Neural cell (in vitro differentiated cells): Measurements from ENCODE around the gene TBATA. TPM values are rescaled to one million over a fixed set of nuclear protein-coding genes. Genes with fewer than 3 reads are reported as not detected.

ENCODE experiments used
- H2AFZ ChIP-seq: fragments of 200-600, 300-800 bp; sonication (generic), shearing (Covaris generic); 2 replicates; pipeline ENCODE4 v1.6.0; 2014; ENCODE audit warnings: low read depth, mild to moderate bottlenecking, antibody characterized with exemption, low read length, moderate library complexity
- H3F3A ChIP-seq: fragments of 200-600 bp; shearing (Covaris generic); 2 replicates; pipeline ENCODE4 v1.6.1; 2016; ENCODE audit warnings: mild to moderate bottlenecking, moderate library complexity, mixed read lengths, antibody characterized with exemption, low read length; ENCODE audit not compliant: insufficient read depth, poor library complexity, severe bottlenecking
- H3K27ac ChIP-seq: fragments of 200-600, 300-800 bp; sonication (generic), shearing (Covaris generic); 2 replicates; pipeline ENCODE4 v1.5.1; 2014; ENCODE audit warnings: mild to moderate bottlenecking, low read length, moderate library complexity
- H3K27me3 ChIP-seq: fragments of 300-800, 200-600 bp; sonication (generic), shearing (Covaris generic); 2 replicates; pipeline ENCODE4 v1.6.0; 2014; ENCODE audit warnings: mild to moderate bottlenecking, low read depth, low read length, moderate library complexity; ENCODE audit not compliant: insufficient read depth
- H3K36me3 ChIP-seq: fragments of 300-800, 200-600 bp; sonication (generic), shearing (Covaris generic); 2 replicates; pipeline ENCODE4 v1.5.1; 2014; ENCODE audit warnings: mild to moderate bottlenecking, antibody characterized with exemption, low read length, moderate library complexity; ENCODE audit not compliant: insufficient read depth
- H3K4me2 ChIP-seq: fragments of 300-800, 200-600 bp; sonication (generic), shearing (Covaris generic); 2 replicates; pipeline ENCODE4 v1.6.0; 2014; ENCODE audit warnings: mild to moderate bottlenecking, low read length
- H3K4me3 ChIP-seq: fragments of 300-800, 200-600 bp; sonication (generic), shearing (Covaris generic); 2 replicates; pipeline ENCODE4 v1.5.1; 2014; ENCODE audit warnings: mild to moderate bottlenecking, low read length, moderate library complexity
- H3K79me2 ChIP-seq: fragments of 200-600 bp; shearing (Covaris generic); replicated peaks from 2 replicates; pipeline ENCODE4 v1.6.0; 2014; ENCODE audit warnings: mild to moderate bottlenecking, low read length, moderate library complexity; ENCODE audit not compliant: insufficient read depth
- H3K9ac ChIP-seq: fragments of 300-800, 200-600 bp; sonication (generic), shearing (Covaris generic); 2 replicates; pipeline ENCODE4 v1.6.1; 2016; ENCODE audit warnings: mild to moderate bottlenecking, low read length, mixed read lengths
- H3K9me2 ChIP-seq: fragments of 200-600 bp; shearing (Covaris generic); 2 replicates; pipeline ENCODE4 v1.6.1; 2016; ENCODE audit warnings: mild to moderate bottlenecking, low read length, mixed read lengths; ENCODE audit not compliant: insufficient read depth
- H3K9me3 ChIP-seq: fragments of 200-600, 300-800 bp; sonication (generic), shearing (Covaris generic); 2 replicates; pipeline ENCODE4 v1.6.1; 2016; ENCODE audit warnings: mild to moderate bottlenecking, mixed run types, low read length, moderate library complexity, mixed read lengths
- H4K20me1 ChIP-seq: fragments of 200-600 bp; shearing (Covaris generic); 2 replicates; pipeline ENCODE4 v1.6.1; 2016; ENCODE audit warnings: mild to moderate bottlenecking, mixed run types; ENCODE audit not compliant: insufficient read depth
- EP300 ChIP-seq: fragments of 450-650 bp; conservative IDR thresholded peaks from 2 replicates; pipeline ENCODE4 v1.6.1; 2014; ENCODE audit warnings: antibody characterized with exemption, mild to moderate bottlenecking, moderate library complexity; ENCODE audit not compliant: poor library complexity, severe bottlenecking
- EZH2 ChIP-seq: fragments of 200-600, 300-800 bp; shearing (Covaris generic), sonication (generic); IDR thresholded peaks from 2 replicates; pipeline ENCODE4 v1.6.1; 2014; ENCODE audit warnings: antibody characterized with exemption, low read length, borderline replicate concordance, mild to moderate bottlenecking; ENCODE audit not compliant: insufficient read depth, poor library complexity, severe bottlenecking
- MXI1 ChIP-seq: fragments of 450-650 bp; conservative IDR thresholded peaks from 2 replicates; pipeline ENCODE4 v1.6.1; 2014; ENCODE audit warnings: antibody characterized with exemption, mild to moderate bottlenecking; ENCODE audit not compliant: poor library complexity, severe bottlenecking
- POLR2AphosphoS5 ChIP-seq: IDR thresholded peaks from 2 replicates; pipeline ENCODE4 v1.6.1; 2012
- RAD21 ChIP-seq: fragments of 450-650 bp; conservative IDR thresholded peaks from 2 replicates; pipeline ENCODE4 v1.6.1; 2014; ENCODE audit warnings: antibody characterized with exemption, mild to moderate bottlenecking, moderate library complexity
- SMC3 ChIP-seq: fragments of 450-650 bp; conservative IDR thresholded peaks from 2 replicates; pipeline ENCODE4 v1.6.1; 2014; ENCODE audit warnings: antibody characterized with exemption, mild to moderate bottlenecking, moderate library complexity; ENCODE audit not compliant: poor library complexity
- TAF1 ChIP-seq: IDR thresholded peaks from 2 replicates; pipeline ENCODE4 v1.6.1; 2012; ENCODE audit warnings: low read depth
- polyA plus RNA-seq: library from polyadenylated mRNA; depleted of rRNA; stranded (reverse); fragments of >200 nt; gene quantifications from 2 replicates; pipeline ENCODE4 v1.2.3, GENCODE V29; 2014
- TF ChIP-seq, protein P1 (sequence below): fragments of 450-650 bp; IDR thresholded peaks from 2 replicates; pipeline ENCODE4 v1.5.1; 2014; ENCODE audit warnings: antibody characterized with exemption, mild to moderate bottlenecking, moderate library complexity; ENCODE audit not compliant: poor library complexity, severe bottlenecking
- TF ChIP-seq, protein P2 (sequence below): IDR thresholded peaks from 2 replicates; pipeline ENCODE4 v1.6.1; 2012; ENCODE audit warnings: borderline replicate concordance

Gene TBATA
- polyA plus RNA-seq, 1 donor from 2014 or later = not detected

DNA sequence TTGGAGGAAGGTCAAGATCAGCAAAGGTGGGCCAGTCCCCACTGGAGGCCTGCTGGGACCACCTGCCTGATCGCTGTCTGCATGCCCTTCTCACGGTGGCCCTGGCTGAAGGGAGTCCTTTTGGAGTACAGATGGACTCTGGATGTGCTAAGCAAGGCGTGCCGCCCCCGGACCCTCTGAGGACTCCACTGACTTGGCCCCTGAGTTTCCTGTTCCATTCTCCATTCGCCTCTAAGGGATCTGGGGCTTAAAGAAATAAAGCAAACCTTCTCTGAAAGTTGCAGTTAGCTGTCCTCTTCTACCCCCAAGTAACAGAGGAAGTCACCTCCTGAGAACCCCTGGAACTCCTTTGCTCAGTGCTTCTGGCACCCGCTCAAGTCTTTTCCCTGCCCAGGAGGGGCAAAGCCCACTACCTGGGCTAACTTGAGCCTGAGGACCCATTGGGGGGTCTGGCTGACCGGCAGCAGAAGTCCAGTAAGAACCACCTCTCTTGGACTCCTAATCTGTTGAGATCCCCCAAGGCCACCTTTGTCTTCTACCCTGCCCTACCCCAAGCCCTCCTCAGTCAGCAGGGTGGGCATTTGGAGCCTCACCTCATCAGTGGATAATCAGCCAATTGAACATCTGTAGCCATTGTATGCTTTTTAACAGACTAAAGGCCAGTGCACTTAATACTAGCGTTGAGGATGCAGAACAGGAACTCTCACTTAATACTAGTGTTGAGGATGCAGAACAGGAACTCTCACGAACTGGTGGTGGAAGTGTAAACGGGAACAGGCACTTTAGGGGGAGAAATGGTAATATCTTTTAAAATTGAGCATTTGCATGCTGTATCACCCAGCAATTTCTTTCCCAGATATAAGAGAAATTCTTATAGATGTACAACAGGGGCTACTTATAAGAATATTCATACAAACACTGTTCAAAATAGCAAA is 2.2 kb downstream of the TBATA start:
- H3K27me3 ChIP-seq = no peaks in the 10 kb centered on the region
- H3K4me2 ChIP-seq = no peak overlapping the region
- TF ChIP-seq EP300 (no peak), RAD21 (no peak), MXI1 (no peak), TAF1 (no peak), POLR2AphosphoS5 (no peak), SMC3 (no peak), EZH2 (no peak)
- TF ChIP-seq, protein P1, sequence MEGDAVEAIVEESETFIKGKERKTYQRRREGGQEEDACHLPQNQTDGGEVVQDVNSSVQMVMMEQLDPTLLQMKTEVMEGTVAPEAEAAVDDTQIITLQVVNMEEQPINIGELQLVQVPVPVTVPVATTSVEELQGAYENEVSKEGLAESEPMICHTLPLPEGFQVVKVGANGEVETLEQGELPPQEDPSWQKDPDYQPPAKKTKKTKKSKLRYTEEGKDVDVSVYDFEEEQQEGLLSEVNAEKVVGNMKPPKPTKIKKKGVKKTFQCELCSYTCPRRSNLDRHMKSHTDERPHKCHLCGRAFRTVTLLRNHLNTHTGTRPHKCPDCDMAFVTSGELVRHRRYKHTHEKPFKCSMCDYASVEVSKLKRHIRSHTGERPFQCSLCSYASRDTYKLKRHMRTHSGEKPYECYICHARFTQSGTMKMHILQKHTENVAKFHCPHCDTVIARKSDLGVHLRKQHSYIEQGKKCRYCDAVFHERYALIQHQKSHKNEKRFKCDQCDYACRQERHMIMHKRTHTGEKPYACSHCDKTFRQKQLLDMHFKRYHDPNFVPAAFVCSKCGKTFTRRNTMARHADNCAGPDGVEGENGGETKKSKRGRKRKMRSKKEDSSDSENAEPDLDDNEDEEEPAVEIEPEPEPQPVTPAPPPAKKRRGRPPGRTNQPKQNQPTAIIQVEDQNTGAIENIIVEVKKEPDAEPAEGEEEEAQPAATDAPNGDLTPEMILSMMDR = no peak
- TF ChIP-seq, protein P2, sequence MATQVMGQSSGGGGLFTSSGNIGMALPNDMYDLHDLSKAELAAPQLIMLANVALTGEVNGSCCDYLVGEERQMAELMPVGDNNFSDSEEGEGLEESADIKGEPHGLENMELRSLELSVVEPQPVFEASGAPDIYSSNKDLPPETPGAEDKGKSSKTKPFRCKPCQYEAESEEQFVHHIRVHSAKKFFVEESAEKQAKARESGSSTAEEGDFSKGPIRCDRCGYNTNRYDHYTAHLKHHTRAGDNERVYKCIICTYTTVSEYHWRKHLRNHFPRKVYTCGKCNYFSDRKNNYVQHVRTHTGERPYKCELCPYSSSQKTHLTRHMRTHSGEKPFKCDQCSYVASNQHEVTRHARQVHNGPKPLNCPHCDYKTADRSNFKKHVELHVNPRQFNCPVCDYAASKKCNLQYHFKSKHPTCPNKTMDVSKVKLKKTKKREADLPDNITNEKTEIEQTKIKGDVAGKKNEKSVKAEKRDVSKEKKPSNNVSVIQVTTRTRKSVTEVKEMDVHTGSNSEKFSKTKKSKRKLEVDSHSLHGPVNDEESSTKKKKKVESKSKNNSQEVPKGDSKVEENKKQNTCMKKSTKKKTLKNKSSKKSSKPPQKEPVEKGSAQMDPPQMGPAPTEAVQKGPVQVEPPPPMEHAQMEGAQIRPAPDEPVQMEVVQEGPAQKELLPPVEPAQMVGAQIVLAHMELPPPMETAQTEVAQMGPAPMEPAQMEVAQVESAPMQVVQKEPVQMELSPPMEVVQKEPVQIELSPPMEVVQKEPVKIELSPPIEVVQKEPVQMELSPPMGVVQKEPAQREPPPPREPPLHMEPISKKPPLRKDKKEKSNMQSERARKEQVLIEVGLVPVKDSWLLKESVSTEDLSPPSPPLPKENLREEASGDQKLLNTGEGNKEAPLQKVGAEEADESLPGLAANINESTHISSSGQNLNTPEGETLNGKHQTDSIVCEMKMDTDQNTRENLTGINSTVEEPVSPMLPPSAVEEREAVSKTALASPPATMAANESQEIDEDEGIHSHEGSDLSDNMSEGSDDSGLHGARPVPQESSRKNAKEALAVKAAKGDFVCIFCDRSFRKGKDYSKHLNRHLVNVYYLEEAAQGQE = no peak
- no peaks in the 10 kb centered on the region for H3K36me3 ChIP-seq
- no peaks in the 10 kb centered on the region for H3K79me2 ChIP-seq
- no peaks in the 10 kb centered on the region for H3K9me3 ChIP-seq
- H3F3A ChIP-seq = no peaks in the 10 kb centered on the region
- H3K27ac ChIP-seq = no peak overlapping the region
- H3K9ac ChIP-seq = no peak overlapping the region
- H3K9me2 ChIP-seq = no peaks in the 10 kb centered on the region
- no peak overlapping the region for H3K4me3 ChIP-seq
- no peak overlapping the region for H2AFZ ChIP-seq
- no peaks in the 10 kb centered on the region for H4K20me1 ChIP-seq

DNA sequence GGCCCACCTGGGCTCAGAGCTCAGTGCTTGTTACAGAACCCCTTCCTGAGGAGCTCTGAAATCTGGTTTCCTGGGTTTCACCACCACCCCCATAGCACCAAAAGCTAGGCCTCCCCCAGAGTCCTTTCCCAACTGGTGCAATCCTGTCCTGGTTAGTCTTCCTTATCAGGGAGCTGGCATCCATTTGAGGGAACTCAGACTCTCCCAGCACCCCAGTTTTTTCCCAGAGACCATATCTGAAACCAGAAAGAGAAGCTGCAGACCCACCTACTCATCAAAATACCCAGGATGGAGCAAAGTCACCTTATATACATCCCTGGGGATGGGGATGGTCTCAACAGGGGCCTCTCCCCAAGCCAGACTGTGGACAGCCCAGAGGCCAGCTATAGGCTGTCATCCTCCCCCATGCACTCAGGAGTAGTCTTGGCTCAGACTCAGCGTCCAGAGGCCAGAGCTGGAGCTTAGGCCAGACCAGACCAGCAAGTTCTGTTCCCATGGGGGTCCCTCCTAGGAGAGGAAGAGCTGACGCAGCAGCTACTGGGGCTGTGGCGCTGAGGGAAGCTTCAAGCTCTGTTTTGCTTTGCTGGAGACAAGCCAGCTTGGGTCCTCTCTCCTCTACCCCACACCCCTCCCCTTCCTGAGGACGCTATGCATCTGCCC is 3.0 kb downstream of the TBATA start:
- Histone ChIP-seq H3K27ac (no peak overlapping the region), H3K9me2 (no peaks in the 10 kb centered on the region), H3K79me2 (no peaks in the 10 kb centered on the region), H3K27me3 (no peaks in the 10 kb centered on the region), H3K9ac (no peak overlapping the region), H3K36me3 (no peaks in the 10 kb centered on the region), H3F3A (no peaks in the 10 kb centered on the region), H4K20me1 (no peaks in the 10 kb centered on the region), H2AFZ (no peak overlapping the region), H3K4me2 (no peak overlapping the region), H3K4me3 (no peak overlapping the region), H3K9me3 (no peaks in the 10 kb centered on the region)
- TF ChIP-seq POLR2AphosphoS5 = no peak
- TF ChIP-seq, protein P2 = no peak
- no peak for TF ChIP-seq TAF1
- no peak for TF ChIP-seq EP300
- no peak for TF ChIP-seq SMC3
- no peak for TF ChIP-seq EZH2
- TF ChIP-seq, protein P1 = no peak
- no peak for TF ChIP-seq RAD21
- TF ChIP-seq MXI1 = no peak
